Mesenchymal stem cell (in vitro differentiated cells and primary cell): Measurements from ENCODE around the gene ASCC1.

Source experiments
- DNase-seq: peaks from one replicate; pipeline ENCODE4 v3.0.0-alpha.2; 2013
- H2AFZ ChIP-seq: one replicate; pipeline ENCODE4 v1.6.1; 2013; ENCODE audit warnings: low read depth, mild to moderate bottlenecking, control low read depth, inconsistent platforms, low read length, moderate library complexity
- H2AK5ac ChIP-seq: 2 replicates; pipeline ENCODE4 v1.6.1; 2013; ENCODE audit warnings: low read length, moderate library complexity, mild to moderate bottlenecking, inconsistent platforms; ENCODE audit not compliant: severe bottlenecking
- H2BK120ac ChIP-seq: one replicate; pipeline ENCODE4 v1.6.1; 2013; ENCODE audit warnings: low read depth, mild to moderate bottlenecking, inconsistent platforms, low read length, moderate library complexity
- H2BK12ac ChIP-seq, 2 experiments: one replicate each; pipeline ENCODE4 v1.6.1; 2013; ENCODE audit warnings: inconsistent platforms in 2 of 2, low read length in 2 of 2, mild to moderate bottlenecking in 2 of 2, moderate library complexity in 2 of 2, control low read depth in 1 of 2
- H2BK15ac ChIP-seq: one replicate; pipeline ENCODE4 v1.6.1; 2013; ENCODE audit warnings: mild to moderate bottlenecking, low read depth, inconsistent platforms; ENCODE audit not compliant: poor library complexity, severe bottlenecking
- H2BK5ac ChIP-seq: 2 replicates; pipeline ENCODE4 v1.6.1; 2013; ENCODE audit warnings: low read depth, mild to moderate bottlenecking, low read length, control low read depth, inconsistent platforms; ENCODE audit not compliant: poor library complexity, severe bottlenecking
- H3K14ac ChIP-seq, 2 experiments: one replicate each; pipeline ENCODE4 v1.6.1; 2013; ENCODE audit warnings: inconsistent platforms in 2 of 2, low read length in 2 of 2, control low read depth in 1 of 2, mild to moderate bottlenecking in 1 of 2, moderate library complexity in 1 of 2
- H3K18ac ChIP-seq, 2 experiments: one replicate each; pipeline ENCODE4 v1.6.1; 2013; ENCODE audit warnings: inconsistent platforms in 2 of 2, low read length in 2 of 2, control low read depth in 1 of 2, low read depth in 1 of 2, mild to moderate bottlenecking in 1 of 2
- H3K23ac ChIP-seq, 2 experiments: one replicate each; pipeline ENCODE4 v1.6.1; 2013; ENCODE audit warnings: inconsistent platforms in 2 of 2, low read length in 2 of 2, mild to moderate bottlenecking in 2 of 2, moderate library complexity in 2 of 2, control low read depth in 1 of 2
- H3K27ac ChIP-seq: 2 replicates; pipeline ENCODE4 v1.5.1; 2013; ENCODE audit warnings: mild to moderate bottlenecking, moderate library complexity, low read length, control low read depth, inconsistent platforms; ENCODE audit not compliant: poor library complexity, severe bottlenecking
- H3K27me3 ChIP-seq, 2 experiments: 2 replicates each; pipeline versions ENCODE4 v1.6.1 to v1.7.0; 2013; ENCODE audit warnings: low read length in 2 of 2, mild to moderate bottlenecking in 2 of 2, moderate library complexity in 2 of 2, control low read depth in 1 of 2, inconsistent platforms in 1 of 2; ENCODE audit not compliant: control insufficient read depth in 1 of 2, insufficient read depth in 1 of 2
- H3K36me3 ChIP-seq, 2 experiments: 2 replicates each; pipeline versions ENCODE4 v1.6.1 to v1.7.0; 2013; ENCODE audit warnings: low read length in 2 of 2, control low read depth in 1 of 2, inconsistent platforms in 1 of 2, low read depth in 1 of 2, mild to moderate bottlenecking in 1 of 2; ENCODE audit not compliant: insufficient read depth in 2 of 2, control insufficient read depth in 1 of 2
- H3K4ac ChIP-seq, 2 experiments: one replicate each; pipeline ENCODE4 v1.6.1; 2013; ENCODE audit warnings: inconsistent platforms in 2 of 2, low read length in 2 of 2, mild to moderate bottlenecking in 2 of 2, moderate library complexity in 2 of 2, control low read depth in 1 of 2, low read depth in 1 of 2
- H3K4me1 ChIP-seq: 2 replicates; pipeline ENCODE4 v1.6.1; 2013; ENCODE audit warnings: low read depth, low read length, control low read depth; ENCODE audit not compliant: control insufficient read depth, insufficient read depth
- H3K4me2 ChIP-seq: 2 replicates; pipeline ENCODE4 v1.6.1; 2013; ENCODE audit warnings: low read length, mild to moderate bottlenecking, inconsistent platforms; ENCODE audit not compliant: poor library complexity, severe bottlenecking
- H3K4me3 ChIP-seq, 2 experiments: 2 replicates each; pipeline versions ENCODE4 v1.5.1 to v1.7.0; 2013; ENCODE audit warnings: low read length in 2 of 2, mild to moderate bottlenecking in 2 of 2, control low read depth in 1 of 2, low read depth in 1 of 2; ENCODE audit not compliant: insufficient read depth in 1 of 2
- H3K79me1 ChIP-seq: replicated peaks from 2 replicates; pipeline ENCODE4 v1.6.1; 2013; ENCODE audit warnings: mild to moderate bottlenecking, control low read depth, low read length, inconsistent platforms; ENCODE audit not compliant: poor library complexity, severe bottlenecking
- H3K9ac ChIP-seq: 2 replicates; pipeline ENCODE4 v1.7.0; 2013; ENCODE audit warnings: mild to moderate bottlenecking, low read length, moderate library complexity
- H3K9me3 ChIP-seq: 2 replicates; pipeline ENCODE4 v1.7.0; 2013; ENCODE audit warnings: mild to moderate bottlenecking, low read length; ENCODE audit not compliant: control insufficient read depth
- H4K8ac ChIP-seq: one replicate; pipeline ENCODE4 v1.6.1; 2013; ENCODE audit warnings: inconsistent platforms, mild to moderate bottlenecking, low read length, moderate library complexity
- H4K91ac ChIP-seq: one replicate; pipeline ENCODE4 v1.6.1; 2013; ENCODE audit warnings: mild to moderate bottlenecking, low read length, inconsistent platforms
- WGBS: methylation state at CpG from one replicate; pipeline ENCODE4 v1.1.7; 2013; ENCODE audit warnings: mixed read lengths; 5-methylcytosine and 5-hydroxymethylcytosine counted together

The ASCC1 gene

GRCh38 chr10:72050873-72051272 is 165.2 kb downstream of the ASCC1 start:
- no peak overlapping the region for H2BK5ac ChIP-seq
- H2AK5ac ChIP-seq, result no peak overlapping the region
- no peak overlapping the region for H4K91ac ChIP-seq
- H3K27ac ChIP-seq, result no peak overlapping the region
- H3K79me1 ChIP-seq, result no peaks in the 10 kb centered on the region
- no peak overlapping the region for H3K4ac ChIP-seq
- WGBS, result 94% methylated on average over 2 of the region's 3 CpGs
- H3K18ac ChIP-seq, result no peak overlapping the region
- no peak overlapping the region for H2BK12ac ChIP-seq
- peaks cover 6% of the 10 kb centered on the region for H3K9me3 ChIP-seq
- peaks cover 1 to 13% of the 10 kb centered on the region in 2 experiments for H3K27me3 ChIP-seq
- no peaks in the 10 kb centered on the region for H3K36me3 ChIP-seq
- H3K14ac ChIP-seq, result no peak overlapping the region
- DNase-seq, result no peak
- H4K8ac ChIP-seq, result no peak overlapping the region
- H3K4me1 ChIP-seq, result no peaks in the 10 kb centered on the region
- no peak overlapping the region for H3K4me3 ChIP-seq
- no peak overlapping the region for H2AFZ ChIP-seq
- no peak overlapping the region for H3K23ac ChIP-seq
- no peak overlapping the region for H2BK120ac ChIP-seq
- no peak overlapping the region for H2BK15ac ChIP-seq
- H3K4me2 ChIP-seq, result no peak overlapping the region
- no peak overlapping the region for H3K9ac ChIP-seq

GRCh38 chr10:72049969-72050781 is 165.9 kb downstream of the ASCC1 start:
- WGBS, result 64% methylated on average over 2 of the region's 5 CpGs

GRCh38 chr10:72049472-72049871 is 166.6 kb downstream of the ASCC1 start:
- H3K4me1 ChIP-seq, result peaks cover under 1% of the 10 kb centered on the region
- no peak overlapping the region for H2AK5ac ChIP-seq
- H3K27ac ChIP-seq, result no peak overlapping the region
- H3K79me1 ChIP-seq, result no peaks in the 10 kb centered on the region
- H3K4me2 ChIP-seq, result no peak overlapping the region
- WGBS, result 53% methylated on average over 1 of the region's 1 CpG
- H3K9me3 ChIP-seq, result peaks cover 6% of the 10 kb centered on the region
- H3K18ac ChIP-seq, result no peak overlapping the region
- no peak overlapping the region for H2BK15ac ChIP-seq
- no peak overlapping the region for H4K91ac ChIP-seq
- no peak overlapping the region for H2BK12ac ChIP-seq
- no peak for DNase-seq
- no peak overlapping the region for H3K4ac ChIP-seq
- peaks cover 0 to 6% of the 10 kb centered on the region in 2 experiments for H3K27me3 ChIP-seq
- H3K4me3 ChIP-seq, result no peak overlapping the region
- no peak overlapping the region for H3K9ac ChIP-seq
- H3K14ac ChIP-seq, result no peak overlapping the region
- no peak overlapping the region for H4K8ac ChIP-seq
- no peak overlapping the region for H2AFZ ChIP-seq
- no peaks in the 10 kb centered on the region for H3K36me3 ChIP-seq
- no peak overlapping the region for H2BK5ac ChIP-seq
- H3K23ac ChIP-seq, result no peak overlapping the region
- no peak overlapping the region for H2BK120ac ChIP-seq

More at GRCh38 chr10:72049969-72050781, 165.9 kb downstream of the ASCC1 start:
- H3K27ac ChIP-seq, result no peak overlapping the region
- H3K9ac ChIP-seq, result no peak overlapping the region
- H2AK5ac ChIP-seq, result no peak overlapping the region
- no peak overlapping the region for H3K18ac ChIP-seq
- H2BK120ac ChIP-seq, result no peak overlapping the region
- peaks cover 6% of the 10 kb centered on the region for H3K9me3 ChIP-seq
- no peak overlapping the region for H3K23ac ChIP-seq
- H3K4me1 ChIP-seq, result no peaks in the 10 kb centered on the region
- no peak overlapping the region for H2BK12ac ChIP-seq
- no peak overlapping the region for H2BK15ac ChIP-seq
- no peak overlapping the region for H2BK5ac ChIP-seq
- H4K8ac ChIP-seq, result no peak overlapping the region
- no peak overlapping the region for H2AFZ ChIP-seq
- H3K4me2 ChIP-seq, result no peak overlapping the region
- no peak overlapping the region for H3K14ac ChIP-seq
- H4K91ac ChIP-seq, result no peak overlapping the region
- H3K79me1 ChIP-seq, result no peaks in the 10 kb centered on the region
- no peak overlapping the region for H3K4ac ChIP-seq
- H3K36me3 ChIP-seq, result no peaks in the 10 kb centered on the region
- no peak for DNase-seq
- no peak overlapping the region for H3K4me3 ChIP-seq
- H3K27me3 ChIP-seq, result peaks cover 0 to 9% of the 10 kb centered on the region in 2 experiments

- H3K79me1 ChIP-seq, result no peaks in the 10 kb centered on the region
- no peak overlapping the region for H2AK5ac ChIP-seq
- no peak overlapping the region for H2BK12ac ChIP-seq
- H4K91ac ChIP-seq, result no peak overlapping the region
- H3K9ac ChIP-seq, result peak overlapping the region; percentile 67
- H3K4ac ChIP-seq, result no peak overlapping the region
- no peaks in the 10 kb centered on the region for H3K36me3 ChIP-seq
- H2AFZ ChIP-seq, result no peak overlapping the region
- peaks cover 3% of the 10 kb centered on the region for H3K4me1 ChIP-seq
- peaks cover 0 to 6% of the 10 kb centered on the region in 2 experiments for H3K27me3 ChIP-seq
- H2BK15ac ChIP-seq, result no peak overlapping the region
- peak; percentile 91 for DNase-seq
- H2BK5ac ChIP-seq, result no peak overlapping the region
- H3K14ac ChIP-seq, result no peak overlapping the region
- H2BK120ac ChIP-seq, result no peak overlapping the region
- 22% methylated on average over 10 of the region's 12 CpGs for WGBS
- no peak overlapping the region for H4K8ac ChIP-seq
- H3K18ac ChIP-seq, result no peak overlapping the region
- H3K4me3 ChIP-seq, result no peak overlapping the region
- H3K23ac ChIP-seq, result no peak overlapping the region
- H3K9me3 ChIP-seq, result peaks cover 6% of the 10 kb centered on the region
- no peak overlapping the region for H3K4me2 ChIP-seq
- H3K27ac ChIP-seq, result no peak overlapping the region
Measured at GRCh38 chr10:72048450-72049124, 167.5 kb downstream of the ASCC1 start.
